ENCODE measurements around the gene COPZ1. TPM values are rescaled to one million over a fixed set of nuclear protein-coding genes. Genes with fewer than 3 reads are reported as not detected.

COPZ1 gene
- polyA plus RNA-seq, 3 donors = 77.5 to 102 (median 100) TPM

- no peak overlapping the region for H3K27ac ChIP-seq (ENCODE audit: low read depth, low read length)
- 96 to 97% (median 97%) methylated on average over 2 of the region's 2 CpGs for WGBS, 3 donors
These were observed 76.2 kb downstream of the COPZ1 start for GRCh38 chr12:54401119-54401518.

Other genes starting within 250 kb of the COPZ1 start
- 10 to 100 TPM; 17.2 to 54.5 (median 38.0) TPM for gene SMUG1, start 136.1 kb upstream of the COPZ1 start, polyA plus RNA-seq
- 10 to 100 TPM in 1 of 3 donors, 1 to 10 TPM in 2; 5.6 to 12.4 (median 5.8) TPM for gene CBX5, start 45.0 kb upstream of the COPZ1 start, polyA plus RNA-seq
- 1,000 to 10,000 TPM in 2 of 3 donors, 100 to 1,000 TPM in 1; 617 to 1,512 (median 1,057) TPM for gene HNRNPA1, start 44.4 kb upstream of the COPZ1 start, polyA plus RNA-seq
- gene NFE2, start 24.1 kb upstream of the COPZ1 start, polyA plus RNA-seq = 10 to 100 TPM in 1 of 3 donors, 1 to 10 TPM in 1, under 1 TPM in 1; 0.28 to 10.6 (median 5.3) TPM
- gene GPR84, start 39.4 kb downstream of the COPZ1 start, polyA plus RNA-seq = 1 to 10 TPM in 2 of 3 donors, under 1 TPM in 1; 0.24 to 3.5 (median 1.0) TPM
- gene ZNF385A, start 59.6 kb downstream of the COPZ1 start, polyA plus RNA-seq = 10 to 100 TPM in 2 of 3 donors, 1 to 10 TPM in 1; 2.3 to 23.8 (median 19.0) TPM
- 10 to 100 TPM; 17.6 to 79.0 (median 61.3) TPM for gene ITGA5, start 94.1 kb downstream of the COPZ1 start, polyA plus RNA-seq
- gene GTSF1, start 148.5 kb downstream of the COPZ1 start, polyA plus RNA-seq = 1 to 10 TPM in 1 of 3 donors, under 1 TPM in 2; 0.16 to 2.0 (median 0.46) TPM
- gene NCKAP1L, start 172.6 kb downstream of the COPZ1 start, polyA plus RNA-seq = 1 to 10 TPM; 1.4 to 8.4 (median 7.8) TPM
- gene PDE1B, start 224.5 kb downstream of the COPZ1 start, polyA plus RNA-seq = 10 to 100 TPM in 2 of 3 donors, 1 to 10 TPM in 1; 4.2 to 51.2 (median 23.5) TPM